Activated naive CD4-positive, alpha-beta T cell (primary cell): ENCODE results near the gene GLI3.

Experiments
- DNase-seq, 4 experiments: peaks; one replicate each; lab custom pipeline; 2025; lab: John Stamatoyannopoulos, UW

GLI3 gene

DNA sequence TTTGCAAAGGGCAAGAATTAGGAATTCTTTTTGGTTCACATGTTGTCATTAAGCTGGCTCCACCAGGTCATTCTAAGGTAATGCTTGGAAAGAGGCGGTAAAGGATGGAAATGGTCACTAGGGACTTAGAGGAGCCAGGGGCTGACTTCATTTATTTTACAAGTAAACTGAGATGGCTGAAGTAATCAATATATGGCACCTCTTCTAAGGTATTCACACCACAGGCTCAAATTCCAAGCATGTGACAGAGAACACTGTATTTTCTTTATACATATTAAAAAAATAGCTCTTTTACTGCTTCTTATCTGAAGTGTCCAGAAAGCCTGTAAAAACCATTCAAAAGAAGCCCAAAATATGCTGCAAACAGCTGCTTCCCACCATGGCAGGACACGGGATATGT lies 239.0 kb downstream of the GLI3 start:
- DNase-seq = no peak

DNA sequence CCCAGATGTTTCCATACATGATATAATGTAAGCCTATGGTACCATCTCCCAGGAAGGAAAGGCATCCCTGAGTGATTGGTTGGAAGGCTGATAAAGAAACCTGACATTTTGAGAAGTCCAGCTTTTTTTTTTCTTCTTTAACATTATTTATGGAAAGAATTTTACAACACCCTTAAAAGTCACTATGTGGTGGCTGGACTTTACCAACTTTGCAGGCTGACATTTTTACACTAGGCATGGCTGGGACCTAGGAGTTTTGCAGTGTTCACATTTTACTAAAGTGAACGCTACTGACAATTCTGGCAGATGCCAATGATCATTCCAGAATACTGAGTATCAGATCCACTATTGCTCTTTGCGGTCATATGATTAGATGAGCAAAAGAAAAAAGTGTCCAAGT lies 239.9 kb downstream of the GLI3 start:
- no peak for DNase-seq

DNA sequence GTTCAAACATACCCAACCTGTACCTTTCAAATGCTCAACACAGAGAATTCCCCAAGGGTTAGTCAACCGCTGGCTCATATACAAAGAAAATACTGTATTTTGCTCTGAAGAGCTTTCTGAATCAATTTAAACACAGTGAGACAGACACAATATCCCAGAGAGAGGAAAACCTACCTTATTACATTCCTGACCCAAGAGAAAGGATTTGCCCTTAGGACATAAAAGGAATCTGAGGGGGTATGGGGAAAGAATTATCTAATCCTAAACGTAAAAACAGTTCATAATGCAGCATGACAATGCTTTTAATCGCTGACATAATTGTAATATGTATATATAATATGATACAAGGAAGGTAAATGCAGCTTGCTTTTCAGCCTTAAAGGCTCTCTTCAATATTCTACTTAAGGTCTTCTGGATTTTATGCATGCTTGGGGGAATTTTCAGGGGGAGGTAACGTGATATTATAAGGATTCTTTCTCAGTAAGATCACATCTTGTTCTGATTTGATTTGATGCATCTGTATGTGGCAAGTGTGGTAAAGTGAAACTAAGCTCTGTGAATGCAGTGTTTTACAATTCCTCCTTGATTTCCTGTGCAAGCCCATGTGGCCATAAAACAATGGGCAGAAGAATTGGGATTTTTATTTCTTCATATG lies 240.5 kb downstream of the GLI3 start:
- DNase-seq = no peak

DNA sequence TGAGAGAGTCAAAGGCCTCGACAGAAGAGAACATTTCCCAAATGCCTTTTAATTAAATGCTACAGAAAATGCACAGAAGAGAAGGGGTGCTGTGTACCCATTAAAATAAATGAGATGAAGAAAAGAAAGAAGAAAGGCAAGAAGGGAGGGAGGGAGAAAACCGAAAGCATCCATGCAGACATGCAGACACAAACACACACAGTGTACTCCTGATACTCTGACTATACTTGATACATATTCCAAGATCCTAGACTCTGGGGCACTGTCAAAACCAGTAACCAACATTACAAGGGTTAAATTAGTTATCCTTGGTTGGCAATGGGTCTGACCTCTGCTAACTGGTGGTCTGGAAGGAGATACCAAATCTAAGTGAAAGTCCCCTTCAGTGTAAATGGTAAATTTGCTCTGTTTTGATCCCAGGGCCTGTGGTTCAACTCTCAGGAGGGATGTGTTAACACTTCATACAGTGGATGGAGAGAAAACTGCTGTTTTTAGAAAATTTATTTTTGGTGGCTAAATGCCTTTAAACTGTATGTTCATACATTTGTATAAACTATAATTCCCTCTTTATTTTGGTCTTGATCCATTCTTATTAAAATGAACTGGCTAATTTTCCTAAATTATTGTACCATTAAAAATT lies 241.3 kb downstream of the GLI3 start:
- DNase-seq = no peak

DNA sequence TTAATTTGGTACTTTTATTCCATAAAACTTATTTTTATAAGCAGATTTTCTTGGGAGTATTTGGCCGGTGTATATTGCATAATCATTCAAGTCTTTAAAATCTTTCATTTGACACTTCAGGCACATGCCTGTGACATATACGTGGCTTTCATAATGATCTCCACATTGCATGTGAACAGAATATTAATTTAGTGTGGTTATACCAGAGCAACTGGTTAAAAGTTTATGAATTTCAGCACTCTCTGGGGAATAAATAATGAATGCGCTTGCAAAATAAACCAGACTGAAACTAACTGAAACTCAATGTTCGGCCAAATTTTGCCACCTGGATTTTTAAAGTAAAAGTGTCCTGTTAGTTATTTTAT lies 242.3 kb downstream of the GLI3 start:
- DNase-seq = no peak

DNA sequence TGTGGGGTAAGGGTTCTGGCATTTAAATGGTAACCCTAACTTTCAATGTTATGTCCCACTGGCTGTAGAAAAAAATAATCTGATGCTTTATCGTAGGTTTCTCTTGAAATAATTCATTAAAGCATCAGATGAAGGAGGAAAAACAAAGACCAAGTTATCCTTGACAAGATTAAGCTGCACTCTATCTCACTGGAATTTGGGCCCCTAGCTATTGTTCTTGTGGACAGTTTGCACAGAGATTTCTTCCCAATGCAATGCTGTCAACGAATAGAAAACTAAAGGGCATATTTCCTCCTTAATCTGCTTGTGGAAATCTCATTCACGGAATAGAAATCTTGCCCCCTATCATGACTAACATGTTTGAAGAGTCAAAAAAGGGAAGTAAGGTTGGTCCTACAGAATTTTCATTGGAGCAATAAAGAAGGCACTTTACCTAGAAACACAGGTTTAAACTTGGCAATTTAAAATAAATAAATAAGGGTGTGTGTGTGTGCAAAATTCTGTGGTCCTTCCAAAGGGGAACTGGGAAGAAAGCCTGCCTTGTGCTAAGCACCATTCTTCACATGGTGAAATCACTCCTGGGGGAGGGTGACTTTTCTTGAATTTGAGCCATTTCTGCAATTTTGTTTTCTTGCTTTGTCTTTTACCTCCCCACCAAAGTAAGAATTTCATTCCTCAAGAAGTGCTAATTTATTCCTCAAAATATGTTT lies 242.8 kb downstream of the GLI3 start:
- DNase-seq = no peak

DNA sequence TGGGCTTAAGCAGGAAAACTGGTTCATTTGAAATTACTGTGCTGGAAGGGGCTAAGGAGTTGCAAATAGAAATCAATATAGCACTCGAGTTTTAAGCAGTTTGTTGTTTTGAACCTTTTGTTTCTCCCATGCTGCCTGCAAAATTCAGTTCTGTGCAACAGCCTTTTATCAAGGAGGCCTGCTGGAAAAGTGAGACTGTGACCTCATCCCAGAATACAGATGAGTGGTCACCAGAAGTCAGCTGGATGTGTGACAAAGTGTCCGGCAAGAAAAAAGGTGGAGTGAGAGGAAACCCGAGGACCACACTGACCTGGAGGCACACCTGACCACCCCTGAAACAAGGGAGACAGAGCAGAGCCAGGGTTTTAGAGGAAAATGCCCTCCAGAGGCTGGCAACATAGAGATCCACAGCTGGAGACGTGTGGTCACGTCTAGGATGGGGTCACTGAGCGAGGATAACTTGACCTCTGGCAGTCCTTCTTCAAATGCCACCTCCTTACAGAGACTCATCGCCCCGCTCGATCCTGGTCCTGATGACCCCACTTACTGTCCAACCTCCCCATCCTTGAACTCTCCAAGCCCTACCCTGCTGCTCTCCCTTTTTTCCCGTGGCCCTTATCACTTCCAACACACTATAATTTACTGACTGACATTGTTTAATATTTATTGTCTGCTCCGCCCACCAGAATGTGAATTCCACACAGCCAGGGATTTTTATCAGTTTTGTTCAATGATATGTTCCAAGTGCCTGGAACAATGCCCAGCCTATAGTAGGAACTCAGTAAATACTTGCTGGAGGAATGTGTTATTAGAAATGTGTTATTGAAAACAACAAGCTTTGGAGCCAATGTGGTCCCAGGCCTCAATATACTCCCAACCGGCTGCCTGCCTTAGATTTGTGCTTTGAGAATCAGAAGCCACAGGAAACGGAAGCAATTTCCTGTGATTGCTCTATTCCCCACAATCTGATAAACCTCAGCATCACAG lies 243.8 kb downstream of the GLI3 start:
- DNase-seq = no peak

DNA sequence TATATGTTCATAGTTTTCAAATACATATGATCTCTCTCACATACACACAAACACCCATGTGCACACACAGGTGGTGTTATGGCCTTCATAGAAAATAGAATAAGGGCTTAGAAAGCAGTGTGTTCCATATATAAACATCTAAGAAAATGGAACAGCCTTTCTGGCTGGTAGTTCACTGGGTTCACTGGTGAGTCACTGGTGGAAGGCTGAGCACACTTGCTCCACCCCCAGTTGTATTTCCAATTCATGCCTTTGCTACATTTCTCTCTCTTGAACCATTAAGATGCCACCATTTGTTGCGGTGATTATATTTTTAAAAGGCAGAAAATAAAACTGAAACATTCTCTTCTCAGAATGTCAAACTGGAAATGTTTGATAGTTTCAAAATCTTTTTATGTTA lies 252.1 kb downstream of the GLI3 start:
- no peak for DNase-seq

DNA sequence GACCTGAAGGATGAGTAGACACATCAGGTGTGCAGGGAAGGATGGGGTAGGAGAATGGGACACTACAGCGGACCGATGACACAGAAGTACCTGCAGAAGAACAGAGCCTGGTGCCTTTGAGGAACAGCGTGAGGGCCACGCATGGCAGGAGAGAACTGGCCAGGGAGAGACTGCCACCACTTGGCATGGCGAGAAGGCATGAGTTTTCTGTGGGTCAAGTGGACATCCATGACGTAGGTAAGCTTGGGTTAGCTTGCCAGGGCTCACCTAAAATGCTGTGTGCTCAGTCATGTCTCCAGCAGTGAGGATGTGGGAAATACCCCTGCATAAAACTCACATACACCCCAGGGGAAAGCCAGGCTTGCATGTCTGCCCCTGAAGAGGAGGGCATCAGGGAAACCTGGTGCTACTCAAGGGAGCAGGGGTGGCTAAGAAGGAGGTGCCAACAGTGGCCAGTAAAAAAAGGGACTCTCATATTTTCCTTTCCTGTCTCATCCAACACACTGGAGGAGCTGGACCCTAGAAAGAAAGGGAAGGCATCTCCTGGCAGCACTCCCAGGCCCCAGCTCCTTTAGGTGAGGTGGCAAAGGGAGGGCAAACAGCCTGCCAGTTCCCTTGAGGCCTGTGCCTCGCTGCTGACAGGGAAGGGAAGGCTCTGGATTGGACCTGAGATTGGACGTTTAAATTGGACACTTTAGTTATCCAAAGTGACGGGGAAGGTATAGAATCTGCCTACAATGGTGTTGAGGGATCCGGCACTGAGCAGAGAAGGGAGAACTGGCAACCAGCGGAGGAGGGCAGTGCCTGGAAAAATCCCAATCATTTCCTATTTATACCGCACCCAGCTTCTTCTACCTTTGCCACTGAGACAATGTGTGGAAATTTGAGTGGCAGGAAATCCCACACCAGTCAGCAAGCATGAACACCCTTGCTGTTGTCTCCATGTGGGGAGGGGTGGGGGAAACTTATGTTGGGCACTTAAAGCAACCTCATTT lies 255.7 kb downstream of the GLI3 start:
- DNase-seq = no peak

DNA sequence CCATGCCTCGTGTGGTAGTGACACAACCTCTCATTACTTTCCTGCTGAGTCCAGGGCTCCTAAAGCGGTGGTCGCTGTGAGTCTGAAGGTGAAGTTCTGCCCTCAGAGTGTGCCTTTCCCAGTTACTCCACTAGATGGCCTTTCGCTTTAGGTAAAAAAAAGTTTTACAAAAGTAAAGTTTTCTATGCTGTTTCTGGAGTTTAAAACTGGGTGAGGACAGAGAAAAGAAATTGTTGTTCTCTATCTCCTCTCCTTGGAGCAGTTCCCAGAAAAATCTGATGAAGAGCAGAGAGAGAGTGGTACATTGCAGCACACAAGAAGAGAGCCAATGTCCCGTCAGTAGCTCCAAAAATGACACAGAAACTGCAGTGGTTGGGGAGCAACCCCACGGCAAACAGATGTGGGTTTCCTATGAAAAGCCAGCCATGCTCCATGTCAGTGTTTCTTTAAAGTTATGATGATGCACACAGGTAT lies 257.1 kb downstream of the GLI3 start:
- DNase-seq = no peak

DNA sequence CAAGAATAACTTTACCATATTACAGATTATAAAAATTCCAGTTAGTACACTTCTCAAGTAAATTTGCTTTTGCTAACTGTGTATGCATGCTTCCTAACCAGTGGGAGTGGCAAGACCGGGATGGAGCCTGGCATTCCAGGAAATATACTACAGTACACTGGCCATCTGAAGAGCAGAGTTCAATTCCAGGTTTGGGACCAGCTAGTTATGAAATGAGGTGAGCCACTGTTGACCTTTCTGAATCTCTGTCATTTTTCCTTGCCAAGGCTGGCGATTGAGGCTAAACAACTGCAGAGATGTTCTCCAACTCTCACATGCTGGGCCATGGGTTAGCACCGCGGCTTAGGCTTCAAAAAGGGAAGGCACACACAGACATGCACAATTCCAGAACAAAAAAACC lies 258.2 kb downstream of the GLI3 start:
- DNase-seq = no peak

DNA sequence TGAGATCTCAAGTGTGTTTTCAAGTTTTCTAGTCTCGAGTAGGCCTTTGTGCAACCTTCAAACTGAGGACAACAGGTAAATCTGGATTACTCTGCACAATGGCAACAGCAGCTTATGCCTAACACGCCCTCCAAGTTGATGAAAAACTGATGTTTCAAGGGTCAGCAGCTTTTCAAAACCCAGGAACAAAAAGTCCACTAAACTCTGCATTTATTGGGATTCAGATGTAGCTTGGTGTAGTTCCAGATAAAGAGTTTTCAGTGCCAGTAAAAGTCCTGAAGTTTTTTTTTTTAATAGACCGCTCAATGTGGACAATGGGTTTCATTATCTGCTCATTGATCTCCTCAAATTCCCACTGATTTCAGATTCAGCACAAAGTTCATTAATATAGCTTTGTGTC lies 259.3 kb downstream of the GLI3 start:
- no peak for DNase-seq

DNA sequence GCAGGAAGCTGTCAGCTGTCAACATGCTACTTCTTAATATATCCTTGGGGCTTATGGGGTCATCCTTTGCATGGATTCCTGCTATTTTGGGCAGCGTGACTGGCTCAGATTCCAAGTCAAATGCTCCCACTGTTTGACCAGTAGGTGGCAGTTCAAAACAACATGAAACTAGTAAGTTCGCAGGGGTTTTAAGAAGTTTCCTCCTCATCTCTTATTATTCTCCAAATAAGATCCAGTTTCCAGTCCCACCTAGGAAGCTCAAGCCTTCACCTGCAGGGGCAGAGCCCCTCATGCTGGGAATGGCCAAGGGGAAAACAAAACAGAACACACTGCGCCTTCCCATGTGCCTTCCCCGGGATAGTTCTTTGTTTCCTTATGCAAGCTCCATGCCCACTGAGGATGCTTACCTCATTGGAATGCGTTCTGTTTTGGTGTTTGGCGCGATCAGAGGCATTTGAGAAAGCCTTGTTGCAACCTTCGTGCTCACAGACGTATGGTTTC lies 259.8 kb downstream of the GLI3 start:
- no peak for DNase-seq

DNA sequence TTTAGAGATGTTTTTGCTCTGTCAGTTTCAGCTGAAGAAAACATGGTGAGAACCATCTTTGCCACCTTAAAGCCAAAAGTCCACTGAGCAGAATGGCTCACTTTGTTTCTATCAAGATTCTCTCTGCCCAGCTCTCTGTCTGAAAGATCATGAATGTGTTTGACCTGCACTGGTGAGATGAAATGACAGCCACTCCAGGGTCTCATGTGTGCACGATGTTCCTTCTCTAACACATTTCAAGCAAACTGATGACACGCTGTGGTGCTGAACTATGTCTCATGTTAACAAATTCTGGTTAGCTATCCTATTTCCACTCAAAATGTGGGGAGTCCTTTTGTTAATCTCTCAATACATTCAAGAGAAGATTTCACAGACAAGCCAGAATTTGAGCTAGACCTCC lies 260.6 kb downstream of the GLI3 start:
- no peak for DNase-seq

DNA sequence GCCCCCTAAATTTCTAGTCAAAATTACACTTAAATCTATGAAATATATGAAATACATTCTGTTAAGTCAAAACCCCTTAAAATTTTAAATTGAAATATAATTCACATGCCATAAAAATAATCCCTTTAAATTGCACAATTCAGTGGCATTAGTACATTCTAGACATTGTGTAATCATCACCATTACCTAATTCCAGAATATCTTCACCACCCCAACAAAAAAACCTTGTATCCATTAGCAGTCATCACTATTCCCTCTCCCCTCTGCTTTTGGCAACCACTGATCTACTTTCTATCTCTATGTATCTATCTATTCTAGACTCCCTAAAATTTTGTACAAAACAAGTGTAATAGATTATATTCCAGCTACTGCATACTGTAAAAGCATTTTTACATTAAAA lies 261.2 kb downstream of the GLI3 start:
- no peak for DNase-seq

DNA sequence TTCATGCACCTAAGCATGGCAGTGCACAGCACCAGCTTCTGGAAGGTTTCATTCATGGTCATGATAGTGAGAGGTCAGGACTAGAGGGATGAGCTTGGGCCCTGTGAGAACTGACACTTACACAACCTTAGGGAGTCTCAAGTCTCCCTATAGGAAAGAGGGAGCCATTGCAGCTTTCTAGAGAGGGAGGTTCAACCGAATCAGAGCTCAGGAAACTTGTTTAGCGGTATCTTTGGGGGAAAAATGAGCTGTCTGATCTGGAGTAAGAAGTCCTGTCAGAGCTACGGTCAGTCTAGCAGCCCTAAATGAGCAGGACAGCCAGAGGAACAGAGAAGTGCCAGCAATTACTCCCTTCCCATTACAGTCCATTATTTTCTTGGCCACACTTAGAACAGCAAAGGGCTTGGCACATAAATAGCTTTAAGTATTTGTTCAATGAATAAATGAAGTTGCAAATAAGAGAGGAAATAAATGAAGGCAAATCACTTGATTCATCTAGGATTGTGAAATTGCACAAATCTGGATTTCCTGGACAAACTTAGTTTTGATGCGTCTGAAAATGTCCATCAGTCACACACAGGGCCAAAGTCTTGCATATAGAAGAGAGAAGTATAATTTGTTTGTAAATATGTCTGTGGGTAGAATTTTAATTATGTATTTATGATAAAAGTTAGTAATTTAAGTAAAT lies 262.0 kb downstream of the GLI3 start:
- no peak for DNase-seq

DNA sequence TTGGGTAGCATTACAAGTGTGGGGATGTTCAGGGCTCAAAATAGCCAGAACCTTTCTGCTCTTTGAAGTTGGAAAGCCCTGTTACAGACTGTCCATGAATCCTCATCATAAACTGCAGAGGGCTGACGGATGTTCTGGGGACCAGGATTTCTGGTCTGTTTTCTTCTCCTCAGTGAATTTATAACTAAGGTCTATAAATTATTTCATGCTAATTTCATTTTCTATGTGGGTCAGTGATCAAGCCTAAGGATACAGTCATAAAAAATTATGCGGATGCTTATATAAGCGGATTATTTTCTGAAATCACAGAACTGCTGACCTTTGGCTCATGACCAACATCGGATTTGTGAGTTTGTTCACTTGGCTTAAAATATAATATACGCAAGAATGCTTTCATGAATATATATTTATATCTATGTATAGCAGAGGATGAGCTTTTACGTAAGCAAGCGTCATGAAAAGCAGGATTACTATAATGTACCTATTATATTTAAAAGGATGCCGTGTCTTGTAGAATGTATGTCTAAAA lies 263.7 kb downstream of the GLI3 start:
- no peak for DNase-seq

DNA sequence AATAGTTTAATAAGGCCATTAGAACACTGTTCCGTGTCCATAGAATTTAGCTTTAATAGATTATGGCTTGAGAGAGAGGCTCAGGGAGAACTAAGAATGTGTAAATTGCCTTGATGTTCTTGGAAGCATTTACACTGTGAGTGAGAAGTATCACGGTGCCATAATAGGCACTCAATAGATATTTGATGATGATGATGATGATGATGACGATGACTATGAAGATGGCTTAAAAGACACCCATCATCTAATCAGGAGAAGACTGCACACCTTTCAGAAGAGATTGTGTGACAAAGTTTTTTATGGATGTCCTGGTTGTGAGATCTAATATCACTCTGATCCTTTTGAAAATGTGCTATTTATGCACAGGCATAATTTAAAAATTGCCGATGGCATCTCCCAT lies 264.2 kb downstream of the GLI3 start:
- no peak for DNase-seq

DNA sequence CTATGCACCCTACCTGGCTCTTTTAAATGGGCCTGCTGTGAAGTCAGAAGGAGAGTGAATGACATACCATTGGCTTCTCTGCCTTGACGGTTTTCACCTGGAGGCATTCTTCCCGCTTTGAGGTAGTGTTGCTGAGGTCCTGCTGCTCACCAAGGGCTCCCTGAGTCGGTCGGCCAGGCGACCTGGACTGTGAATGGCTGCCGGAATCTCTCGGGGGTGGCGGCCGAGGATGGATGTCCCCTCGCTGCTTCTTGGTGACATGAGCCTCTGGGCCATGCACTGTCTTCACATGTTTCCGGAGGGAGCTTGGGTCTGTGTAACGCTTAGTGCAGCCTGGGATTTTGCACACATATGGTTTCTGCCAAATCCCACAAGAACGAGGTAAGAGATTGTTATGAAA lies 264.7 kb downstream of the GLI3 start:
- no peak for DNase-seq

DNA sequence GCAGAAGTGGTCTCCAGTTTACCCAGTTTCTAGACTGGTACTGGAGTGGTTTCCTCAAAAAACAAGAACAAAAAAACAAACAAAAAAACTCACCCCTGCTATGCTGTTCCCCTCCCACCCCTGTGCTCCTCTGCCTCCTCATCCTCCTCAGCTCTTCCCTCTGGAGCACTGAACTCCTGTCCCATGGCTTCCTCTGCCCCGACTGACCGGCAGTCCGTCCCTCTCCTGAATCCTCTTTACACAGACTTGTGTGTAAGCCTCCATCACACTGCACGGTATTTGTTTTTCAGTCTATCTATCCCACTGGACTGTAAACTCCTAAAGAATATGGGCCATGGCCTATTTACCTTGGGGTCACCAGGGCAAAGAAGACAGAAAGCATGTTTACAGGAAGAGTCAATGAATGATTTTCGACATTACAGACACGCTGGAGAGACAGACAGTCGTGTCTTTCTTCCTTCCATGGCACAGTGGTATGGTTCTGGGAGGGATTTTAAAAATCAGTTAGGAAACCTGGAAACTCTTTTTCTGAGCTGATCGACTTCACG lies 265.3 kb downstream of the GLI3 start:
- no peak for DNase-seq
